Heart left ventricle (tissue), 16 donors: ENCODE results near the gene NBAS. TPM values are rescaled to one million over a fixed set of nuclear protein-coding genes. Genes with fewer than 3 reads are reported as not detected.
A peak's percentile ranks its signal among the peaks of the same experiment; 100 is the strongest.

ENCODE experiments used
- ATAC-seq, 4 donors: fragments of 200-7000 bp; cut with Tn5 transposase; one replicate each; pipeline ENCODE4 v1.9.1; 2020 to 2022; ENCODE audit warnings: moderate library complexity in 4 of 4, mild to moderate bottlenecking in 3 of 4, moderate number of reproducible peaks in 1 of 4
- DNase-seq, 5 donors: peaks; one replicate each; pipeline ENCODE4 v3.0.0-alpha.2; 2020
- H3K27ac ChIP-seq, 12 donors: fragments of 200-600 bp; sonication (generic) in 4 of 12; one replicate each; pipeline versions ENCODE4 v1.5.0 to v1.8.0; 2016 to 2022; ENCODE audit warnings: mild to moderate bottlenecking in 2 of 12
- H3K27me3 ChIP-seq, 9 donors: fragments of 200-600 bp; sonication (generic) in 2 of 9; one replicate each; pipeline versions ENCODE4 v1.5.1 to v1.8.0; 2016 to 2022; ENCODE audit warnings: mild to moderate bottlenecking in 3 of 9
- H3K36me3 ChIP-seq, 9 donors: fragments of 200-600 bp; sonication (generic) in 2 of 9; one replicate each; pipeline versions ENCODE4 v1.5.0 to v1.8.0; 2018 to 2022; ENCODE audit warnings: mild to moderate bottlenecking in 2 of 9
- H3K4me1 ChIP-seq, 12 donors: fragments of 200-600 bp; sonication (generic) in 4 of 12; one replicate each; pipeline versions ENCODE4 v1.5.0 to v1.8.0; 2016 to 2022; ENCODE audit warnings: mild to moderate bottlenecking in 3 of 12
- H3K4me3 ChIP-seq, 12 donors: fragments of 200-600 bp; sonication (generic) in 4 of 12; one replicate each; pipeline versions ENCODE4 v1.5.0 to v1.8.0; 2017 to 2022; ENCODE audit warnings: mild to moderate bottlenecking in 9 of 12, moderate library complexity in 4 of 12
- H3K9me3 ChIP-seq, 12 donors: fragments of 200-600 bp; sonication (generic) in 4 of 12; one replicate each; pipeline versions ENCODE4 v1.5.0 to v1.8.0; 2016 to 2022; ENCODE audit warnings: mild to moderate bottlenecking in 1 of 12
- POLR2A ChIP-seq, 2 donors: fragments of 450-650 bp; IDR thresholded peaks; one replicate each; pipeline ENCODE4 v1.6.1; 2017; ENCODE audit warnings: antibody characterized with exemption in 2 of 2, mild to moderate bottlenecking in 2 of 2, moderate library complexity in 2 of 2
- WGBS, 4 donors: extraction: QIAGEN DNeasy Blood & Tissue Kit in 2 of 4; methylation state at CpG; one replicate each; pipeline versions ENCODE4 v1.1.5 to v1.1.7; 2013 to 2018; 5-methylcytosine and 5-hydroxymethylcytosine counted together
- intact Hi-C, 10 donors: fragments of 100-400 bp; cut with DNase I; formaldehyde crosslinking; loops; one replicate each; pipeline versions ENCODE4 v1.11.1 to v1.14.2; 2022
- polyA plus RNA-seq, 2 donors: library from polyadenylated mRNA; stranded (reverse); fragments of 200-250 nt; gene quantifications; one replicate each; pipeline ENCODE4 v1.2.3, GENCODE V29; 2013
- total RNA-seq, 9 donors: library from RNA; depleted of rRNA in 2 of 9; stranded (reverse); fragments of >200 nt in 2 of 9; fragmentation: NEBNext Ultra II Directional in 3 of 9; extraction: Animal tissue kit (Norgen Biotek cat#: 25700) in 3 of 9; gene quantifications; one replicate each; pipeline versions ENCODE4 v1.1.0 to v1.2.4, GENCODE V29; 2016 to 2023
- TF ChIP-seq, protein P1 (sequence below), 12 donors: fragments of 200-600 bp; sonication (generic) in 4 of 12; IDR thresholded peaks; one replicate each; pipeline versions ENCODE4 v1.5.0 to v1.8.0; 2018 to 2022; ENCODE audit warnings: antibody characterized with exemption in 12 of 12, mild to moderate bottlenecking in 5 of 12
- donor health status: ischemic (EF 13 %, LVEDD 7.1; RV severe dilation, severe dysfunction).
- donor health status: healthy with polysubstance abuse.
- donor health status: DM: no; HTN: yes; CAD: no.
- donor health status: DM: no; HTN: no; CAD: no.
- donor health status: ischemic (EF 25% LVEDD 6.9; RV normal size, moderate dysfunction).
- donor health status: ischemic (EF 25% LVEDD 5.7; RV mildly dilated, moderate dysfunction).
- donor health status: healthy.
- donor health status: DM: yes; HTN: yes; CAD: no.
- donor health status: ischemic (EF 35%, LVEDD 5.7; RV mildly dilated, moderate dysfunction).
- donor health status: nonischemic (EF 11% LVEDD 7.7; RV severe dilation, severe dysfunction).
- donor health status: DM: yes; HTN: yes; CAD: no.
- donor health status: PGD.
- donor health status: ischemic (EF 29% LVEDD 5.4; RV normal size, mild dysfunction).
- donor health status: nonischemic (EF 23%, LVEDD 6.1; RV moderate dilation, normal function).

NBAS gene
- total and polyA plus RNA-seq, 11 donors: 23.1 to 63.0 (median 50.5) TPM

DNA sequence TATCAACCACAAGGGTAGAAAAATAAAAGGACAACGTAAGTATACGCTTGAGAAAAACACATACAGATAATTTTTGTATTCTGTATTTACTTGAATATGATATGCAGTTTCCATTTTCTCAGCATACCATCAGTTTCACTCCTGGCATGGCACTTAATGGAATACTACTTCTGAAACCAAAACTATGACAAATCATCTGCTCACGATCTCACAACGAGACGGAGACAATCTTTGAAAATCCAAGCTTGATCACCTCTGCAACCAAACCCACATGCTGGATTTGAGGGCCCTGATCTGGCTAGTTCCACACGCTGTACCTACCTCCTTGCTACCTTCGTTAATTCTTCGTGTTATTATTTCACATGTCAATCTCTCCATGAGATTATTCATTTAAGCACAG is 387.6 kb downstream of the NBAS start:
- WGBS, 4 donors: 95 to 97% (median 96%) methylated on average over 8 of the region's 8 CpGs
- H3K4me1 ChIP-seq: peaks cover 0 to 14% (median 0%) of the 10 kb centered on the region in 12 donors
- no peak for DNase-seq
- H3K4me3 ChIP-seq: no peak overlapping the region
- no peaks in the 10 kb centered on the region for H3K9me3 ChIP-seq
- TF ChIP-seq, protein P1, sequence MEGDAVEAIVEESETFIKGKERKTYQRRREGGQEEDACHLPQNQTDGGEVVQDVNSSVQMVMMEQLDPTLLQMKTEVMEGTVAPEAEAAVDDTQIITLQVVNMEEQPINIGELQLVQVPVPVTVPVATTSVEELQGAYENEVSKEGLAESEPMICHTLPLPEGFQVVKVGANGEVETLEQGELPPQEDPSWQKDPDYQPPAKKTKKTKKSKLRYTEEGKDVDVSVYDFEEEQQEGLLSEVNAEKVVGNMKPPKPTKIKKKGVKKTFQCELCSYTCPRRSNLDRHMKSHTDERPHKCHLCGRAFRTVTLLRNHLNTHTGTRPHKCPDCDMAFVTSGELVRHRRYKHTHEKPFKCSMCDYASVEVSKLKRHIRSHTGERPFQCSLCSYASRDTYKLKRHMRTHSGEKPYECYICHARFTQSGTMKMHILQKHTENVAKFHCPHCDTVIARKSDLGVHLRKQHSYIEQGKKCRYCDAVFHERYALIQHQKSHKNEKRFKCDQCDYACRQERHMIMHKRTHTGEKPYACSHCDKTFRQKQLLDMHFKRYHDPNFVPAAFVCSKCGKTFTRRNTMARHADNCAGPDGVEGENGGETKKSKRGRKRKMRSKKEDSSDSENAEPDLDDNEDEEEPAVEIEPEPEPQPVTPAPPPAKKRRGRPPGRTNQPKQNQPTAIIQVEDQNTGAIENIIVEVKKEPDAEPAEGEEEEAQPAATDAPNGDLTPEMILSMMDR (IDR thresholded peaks at IDR 0.05): no peak
- no peak for TF ChIP-seq POLR2A (IDR thresholded peaks at IDR 0.05)
- ATAC-seq: no peak
- H3K27me3 ChIP-seq: no peaks in the 10 kb centered on the region
- intact Hi-C loops: no loop called here
- no peak overlapping the region for H3K27ac ChIP-seq
- peaks cover 0 to 35% (median 10%) of the 10 kb centered on the region in 9 donors for H3K36me3 ChIP-seq

DNA sequence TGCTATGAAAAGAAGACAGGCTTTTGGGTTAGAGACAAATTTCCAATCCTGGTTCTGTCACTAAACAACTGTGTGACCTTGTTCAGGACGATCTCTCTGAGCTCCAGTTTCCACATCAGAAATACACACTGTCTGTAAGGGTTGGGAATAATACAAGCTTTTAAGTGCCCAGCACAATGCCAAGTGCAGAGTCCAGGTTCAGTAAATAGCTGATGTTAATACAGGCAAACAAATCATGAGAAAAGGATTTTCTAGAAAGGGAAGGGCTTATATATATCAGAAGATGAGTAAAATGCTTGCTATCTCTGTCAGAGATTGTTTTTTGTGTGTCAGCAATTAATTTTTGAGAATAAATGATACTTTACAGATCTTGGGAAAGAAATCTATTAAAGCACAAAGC is 388.3 kb downstream of the NBAS start:
- DNase-seq (no peak), ATAC-seq (no peak)
- TF ChIP-seq POLR2A (IDR thresholded peaks at IDR 0.05): no peak
- TF ChIP-seq, protein P1 (IDR thresholded peaks at IDR 0.05): no peak
- 55 to 75% (median 64%) methylated on average over 1 of the region's 1 CpG for WGBS, 4 donors
- intact Hi-C loops: no loop called here
- H3K4me1 ChIP-seq: peaks cover 0 to 14% (median 0%) of the 10 kb centered on the region in 12 donors
- H3K36me3 ChIP-seq: peaks cover 0 to 30% (median 10%) of the 10 kb centered on the region in 9 donors
- no peak overlapping the region for H3K4me3 ChIP-seq
- H3K27ac ChIP-seq: no peak overlapping the region
- no peaks in the 10 kb centered on the region for H3K9me3 ChIP-seq
- no peaks in the 10 kb centered on the region for H3K27me3 ChIP-seq

DNA sequence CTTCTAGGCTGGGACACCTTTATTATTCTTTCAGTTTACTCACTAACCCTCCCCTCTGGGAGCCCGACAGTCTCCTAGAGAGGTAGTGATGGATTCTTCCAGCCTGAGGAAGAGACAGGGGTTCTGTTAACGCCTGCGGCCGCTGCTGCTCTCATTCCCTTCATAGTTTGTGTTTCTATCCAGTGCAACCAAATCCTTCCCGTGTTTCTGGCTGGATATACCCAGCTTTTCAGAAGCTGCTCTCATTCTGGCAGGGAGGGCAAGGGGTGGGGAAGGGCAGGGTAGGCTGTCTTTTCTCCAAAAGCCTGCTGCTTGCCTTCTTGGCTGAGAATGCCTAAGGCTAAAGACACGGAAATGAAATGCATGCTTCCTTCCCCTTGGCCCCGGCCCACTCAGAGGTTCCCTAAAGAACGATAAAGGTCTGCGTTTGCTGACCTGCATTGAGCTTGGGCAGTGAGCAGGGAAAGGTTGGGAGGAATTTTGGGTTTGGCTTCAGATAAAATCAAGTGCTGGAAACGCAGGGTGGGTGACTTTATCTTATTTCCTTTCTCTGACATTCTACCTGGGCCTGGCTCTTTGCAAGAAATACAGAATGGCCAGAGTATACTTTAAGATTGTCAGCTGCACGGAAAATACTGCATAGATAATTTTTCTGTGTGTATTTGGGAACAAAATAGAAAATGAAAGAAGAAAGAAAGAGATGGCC is 390.9 kb downstream of the NBAS start:
- H3K4me1 ChIP-seq: peaks cover 0 to 14% (median 0%) of the 10 kb centered on the region in 12 donors
- H3K27me3 ChIP-seq: no peaks in the 10 kb centered on the region
- TF ChIP-seq POLR2A (IDR thresholded peaks at IDR 0.05): no peak
- TF ChIP-seq, protein P1 (IDR thresholded peaks at IDR 0.05): no peak
- ATAC-seq: peak in 2 of 4 donors; percentile 55 to 59
- H3K4me3 ChIP-seq: no peak overlapping the region
- peak in 1 of 5 donors; percentile 30 for DNase-seq
- 54 to 71% (median 66%) methylated on average over 11 of the region's 11 CpGs for WGBS, 4 donors
- H3K36me3 ChIP-seq: peaks cover 0 to 21% (median 0%) of the 10 kb centered on the region in 9 donors
- H3K9me3 ChIP-seq: no peaks in the 10 kb centered on the region
- intact Hi-C loops: no loop called here
- peak overlapping the region in 2 of 12 donors; percentile 14 to 52 for H3K27ac ChIP-seq

DNA sequence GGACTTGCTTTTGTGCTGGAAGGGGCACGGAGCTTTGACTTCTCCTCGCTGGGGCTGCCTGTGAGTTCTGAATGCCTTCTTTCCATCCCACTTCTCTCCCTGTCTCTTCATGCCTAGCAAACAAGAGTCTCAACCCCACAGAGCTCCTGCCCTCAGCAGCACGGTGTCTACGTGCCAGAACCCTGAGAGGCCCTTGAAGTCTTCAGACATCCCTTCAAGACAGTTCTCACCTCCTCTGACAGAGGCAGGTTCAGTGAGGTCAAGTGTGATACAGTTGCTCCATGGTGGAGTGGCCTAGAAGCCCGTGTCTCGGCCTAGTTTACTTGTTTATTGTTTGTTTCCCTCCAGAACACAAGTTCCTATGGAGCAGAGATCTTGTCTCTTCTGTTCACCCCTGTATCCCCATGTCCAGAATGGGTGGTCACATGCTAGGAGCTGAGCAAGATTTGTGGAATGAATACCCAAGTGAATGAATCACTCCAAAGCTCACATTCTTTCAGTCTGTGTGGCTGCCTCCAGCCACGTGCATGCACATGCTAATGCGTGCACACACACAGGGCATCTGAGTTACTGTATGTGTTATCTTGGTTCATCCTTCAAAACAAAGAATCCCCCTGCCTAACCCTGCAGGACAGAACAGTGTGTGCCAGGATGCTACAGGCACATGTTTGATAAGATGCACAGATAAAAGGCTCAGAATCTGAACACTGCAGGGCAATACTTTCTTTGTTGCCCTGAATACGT is 391.6 kb downstream of the NBAS start:
- peak in 2 of 4 donors; percentile 31 to 38 for ATAC-seq
- Histone ChIP-seq H3K36me3 (peaks cover 0 to 19% (median 0%) of the 10 kb centered on the region in 9 donors), H3K4me1 (peaks cover 0 to 14% (median 0%) of the 10 kb centered on the region in 12 donors), H3K27me3 (no peaks in the 10 kb centered on the region), H3K9me3 (no peaks in the 10 kb centered on the region), H3K27ac (peak overlapping the region in 2 of 12 donors; percentile 14 to 43), H3K4me3 (no peak overlapping the region)
- 84 to 92% (median 90%) methylated on average over 9 of the region's 9 CpGs for WGBS, 4 donors
- DNase-seq: no peak
- intact Hi-C loops: no loop called here
- TF ChIP-seq, protein P1 (IDR thresholded peaks at IDR 0.05): no peak
- TF ChIP-seq POLR2A (IDR thresholded peaks at IDR 0.05): no peak
